Glutamatergic neuron (in vitro differentiated cells): ENCODE data around the gene NUP160. TPM values are rescaled to one million over a fixed set of nuclear protein-coding genes. Genes with fewer than 3 reads are reported as not detected.
"Not testable (repeated sequence)": the region's sequence is repeated elsewhere in the genome, so short reads cannot be mapped to it uniquely, and the experiment has no call there.

ENCODE experiments used
- DNase-seq: peaks from one replicate; pipeline ENCODE4 v3.0.0; 2022
- H3K27ac Mint-ChIP-seq: one replicate; pipeline ENCODE4 v1.8.0; 2020; ENCODE audit warnings: mild to moderate bottlenecking, mixed read lengths, inconsistent platforms; ENCODE audit not compliant: unreplicated experiment
- H3K27me3 Mint-ChIP-seq: one replicate; pipeline ENCODE4 v1.8.0; 2020; ENCODE audit warnings: mild to moderate bottlenecking, moderate library complexity, mixed read lengths, inconsistent platforms; ENCODE audit not compliant: unreplicated experiment
- H3K36me3 Mint-ChIP-seq: one replicate; pipeline ENCODE4 v1.8.0; 2020; ENCODE audit warnings: mild to moderate bottlenecking, mixed read lengths, inconsistent platforms; ENCODE audit not compliant: unreplicated experiment
- H3K4me1 Mint-ChIP-seq: one replicate; pipeline ENCODE4 v1.8.0; 2020; ENCODE audit warnings: mild to moderate bottlenecking, low read depth, mixed read lengths, inconsistent platforms; ENCODE audit not compliant: unreplicated experiment
- H3K4me3 Mint-ChIP-seq: one replicate; pipeline ENCODE4 v1.8.0; 2020; ENCODE audit warnings: mild to moderate bottlenecking, mixed read lengths, inconsistent platforms; ENCODE audit not compliant: unreplicated experiment
- H3K9me3 Mint-ChIP-seq: one replicate; pipeline ENCODE4 v1.8.0; 2020; ENCODE audit warnings: mild to moderate bottlenecking, moderate library complexity, mixed read lengths, inconsistent platforms; ENCODE audit not compliant: unreplicated experiment
- total RNA-seq: library from RNA; stranded (reverse); fragmentation: NEBNext Ultra II Directional; extraction: Animal tissue kit (Norgen Biotek cat#: 25700); gene quantifications from one replicate; pipeline ENCODE4 v1.2.1, GENCODE V29; 2021; ENCODE audit not compliant: unreplicated experiment
- TF ChIP-seq, protein P1 (sequence below): fragments of 200-600 bp; sonication (generic); IDR thresholded peaks from one replicate; pipeline ENCODE4 v1.5.0; 2021; ENCODE audit not compliant: partially characterized antibody, unreplicated experiment

Gene NUP160
- total RNA-seq, 1 donor from 2014 or later, result 56.2 TPM

GRCh38 chr11:47819743-47820142 lies 28.4 kb downstream of the NUP160 start:
- Mint-ChIP-seq H3K4me3 (no peak overlapping the region), H3K9me3 (no peaks in the 10 kb centered on the region), H3K27me3 (no peaks in the 10 kb centered on the region), H3K4me1 (no peaks in the 10 kb centered on the region), H3K27ac (no peak overlapping the region), H3K36me3 (no peaks in the 10 kb centered on the region)
- TF ChIP-seq, protein P1, sequence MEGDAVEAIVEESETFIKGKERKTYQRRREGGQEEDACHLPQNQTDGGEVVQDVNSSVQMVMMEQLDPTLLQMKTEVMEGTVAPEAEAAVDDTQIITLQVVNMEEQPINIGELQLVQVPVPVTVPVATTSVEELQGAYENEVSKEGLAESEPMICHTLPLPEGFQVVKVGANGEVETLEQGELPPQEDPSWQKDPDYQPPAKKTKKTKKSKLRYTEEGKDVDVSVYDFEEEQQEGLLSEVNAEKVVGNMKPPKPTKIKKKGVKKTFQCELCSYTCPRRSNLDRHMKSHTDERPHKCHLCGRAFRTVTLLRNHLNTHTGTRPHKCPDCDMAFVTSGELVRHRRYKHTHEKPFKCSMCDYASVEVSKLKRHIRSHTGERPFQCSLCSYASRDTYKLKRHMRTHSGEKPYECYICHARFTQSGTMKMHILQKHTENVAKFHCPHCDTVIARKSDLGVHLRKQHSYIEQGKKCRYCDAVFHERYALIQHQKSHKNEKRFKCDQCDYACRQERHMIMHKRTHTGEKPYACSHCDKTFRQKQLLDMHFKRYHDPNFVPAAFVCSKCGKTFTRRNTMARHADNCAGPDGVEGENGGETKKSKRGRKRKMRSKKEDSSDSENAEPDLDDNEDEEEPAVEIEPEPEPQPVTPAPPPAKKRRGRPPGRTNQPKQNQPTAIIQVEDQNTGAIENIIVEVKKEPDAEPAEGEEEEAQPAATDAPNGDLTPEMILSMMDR, result no peak
- DNase-seq, result no peak

- Mint-ChIP-seq H3K27me3 (no peaks in the 10 kb centered on the region), H3K4me3 (no peak overlapping the region), H3K9me3 (peaks cover 2% of the 10 kb centered on the region), H3K36me3 (no peaks in the 10 kb centered on the region), H3K27ac (no peak overlapping the region), H3K4me1 (no peaks in the 10 kb centered on the region)
- TF ChIP-seq, protein P1, result no peak
- no peak for DNase-seq
These were observed 47.4 kb downstream of the NUP160 start for GRCh38 chr11:47800759-47801158.

- DNase-seq, result no peak
- Mint-ChIP-seq H3K4me3 (no peak overlapping the region), H3K36me3 (no peaks in the 10 kb centered on the region), H3K27ac (no peak overlapping the region), H3K4me1 (no peaks in the 10 kb centered on the region), H3K27me3 (no peaks in the 10 kb centered on the region), H3K9me3 (peaks cover 2% of the 10 kb centered on the region)
- TF ChIP-seq, protein P1, result no peak
These were observed 50.5 kb downstream of the NUP160 start for GRCh38 chr11:47797633-47798032.

DNA sequence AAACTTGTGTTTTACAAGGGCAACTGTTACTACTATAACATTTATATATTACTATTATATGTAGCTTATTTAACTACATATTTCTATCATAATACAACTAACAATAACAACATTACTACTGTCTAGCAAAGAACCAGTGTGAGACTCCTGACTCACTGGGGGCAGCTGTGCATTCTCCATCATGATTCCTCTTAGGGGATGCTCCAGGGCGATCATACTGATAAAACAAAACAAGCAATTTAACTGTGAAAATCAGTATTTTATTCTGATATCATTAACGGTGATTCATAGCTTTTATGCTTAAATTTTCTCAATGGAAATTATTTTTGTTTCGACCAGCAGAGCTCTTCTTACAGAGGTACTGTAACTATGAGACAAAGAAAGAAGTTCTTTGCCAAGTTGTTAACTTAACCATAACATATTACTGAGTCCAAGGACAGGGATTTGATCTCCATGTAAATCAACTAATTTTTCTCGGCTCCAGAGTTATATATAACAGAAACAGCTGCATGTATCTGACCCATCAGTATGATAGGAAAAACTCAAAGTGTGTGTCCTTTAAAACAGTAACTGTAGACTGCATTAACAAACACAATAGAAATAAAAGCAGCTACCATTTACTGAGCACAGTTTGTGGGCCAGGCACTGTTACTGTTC lies 56.2 kb downstream of the NUP160 start:
- H3K9me3 Mint-ChIP-seq, result no peaks in the 10 kb centered on the region
- no peaks in the 10 kb centered on the region for H3K4me1 Mint-ChIP-seq
- TF ChIP-seq, protein P1, result no peak
- no peak overlapping the region for H3K27ac Mint-ChIP-seq
- DNase-seq, result no peak
- H3K36me3 Mint-ChIP-seq, result no peaks in the 10 kb centered on the region
- H3K4me3 Mint-ChIP-seq, result no peak overlapping the region
- H3K27me3 Mint-ChIP-seq, result no peaks in the 10 kb centered on the region

- H3K27me3 Mint-ChIP-seq, H3K27ac Mint-ChIP-seq, DNase-seq, H3K9me3 Mint-ChIP-seq, H3K4me3 Mint-ChIP-seq, H3K4me1 Mint-ChIP-seq, H3K36me3 Mint-ChIP-seq: not testable (repeated sequence)
These were observed 58.1 kb downstream of the NUP160 start for GRCh38 chr11:47790017-47790416.
